DMS79 treated with DMSO at 0.1 percent for 48 hours (cell line): ENCODE results near the gene PTPN4.
A peak's percentile ranks its signal among the peaks of the same experiment; 100 is the strongest.
"Not testable (repeated sequence)": the region's sequence is repeated elsewhere in the genome, so short reads cannot be mapped to it uniquely, and the experiment has no call there.

Source experiments
- DNase-seq: peaks from one replicate; lab custom pipeline; 2025; lab: John Stamatoyannopoulos, UW

PTPN4 gene

DNA sequence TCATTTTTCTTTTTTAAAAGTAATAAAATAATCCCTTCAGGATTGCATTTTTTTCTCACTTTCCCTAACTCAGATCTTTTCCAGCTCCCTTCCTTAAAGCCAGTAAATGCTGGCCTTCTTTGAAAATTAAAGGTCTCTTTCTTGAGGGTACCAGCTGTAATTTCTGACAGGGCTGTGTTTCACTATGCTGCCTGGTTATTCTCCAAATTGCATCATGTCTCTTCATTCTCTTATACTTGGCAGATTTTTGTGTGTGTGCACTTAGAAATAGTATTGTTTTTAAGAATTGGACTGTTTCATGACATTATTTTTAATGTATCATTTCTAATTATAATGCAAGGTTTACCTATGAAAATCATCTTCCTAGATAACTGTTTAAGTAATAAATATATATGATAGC, 181.1 kb downstream of the PTPN4 start:
- no peak for DNase-seq

GRCh38 chr2:119941388-119941787, 181.7 kb downstream of the PTPN4 start:
- DNase-seq = no peak

DNA sequence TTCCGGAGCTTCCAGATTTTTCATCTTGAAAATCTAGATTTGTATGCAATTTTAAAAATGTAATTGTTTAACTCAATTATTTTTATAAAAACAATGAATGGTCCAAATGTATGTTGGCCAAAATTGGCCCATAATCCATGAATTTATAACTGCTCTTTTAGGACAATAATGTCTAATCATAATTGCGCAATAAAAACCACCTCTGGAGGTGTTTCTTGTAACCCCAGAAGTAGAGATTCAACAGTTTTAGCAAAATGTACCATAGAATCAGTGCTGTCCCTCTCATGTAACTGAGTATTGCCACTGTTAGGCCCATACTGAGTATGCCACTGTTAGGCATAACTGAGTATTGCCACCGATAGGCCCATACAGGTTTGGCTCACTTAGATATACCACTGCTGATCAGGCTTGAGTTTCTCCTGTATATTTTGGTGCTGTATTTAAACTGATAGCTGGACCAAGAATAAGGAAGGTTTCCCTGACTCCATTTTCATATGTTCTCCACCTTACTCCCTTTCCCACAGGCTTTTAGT, 182.3 kb downstream of the PTPN4 start:
- DNase-seq = no peak

- DNase-seq = no peak
These were observed 183.3 kb downstream of the PTPN4 start for GRCh38 chr2:119943058-119943457.

GRCh38 chr2:119947535-119947934, 187.8 kb downstream of the PTPN4 start:
- no peak for DNase-seq

GRCh38 chr2:119950966-119951365, 191.2 kb downstream of the PTPN4 start:
- DNase-seq = no peak

DNA sequence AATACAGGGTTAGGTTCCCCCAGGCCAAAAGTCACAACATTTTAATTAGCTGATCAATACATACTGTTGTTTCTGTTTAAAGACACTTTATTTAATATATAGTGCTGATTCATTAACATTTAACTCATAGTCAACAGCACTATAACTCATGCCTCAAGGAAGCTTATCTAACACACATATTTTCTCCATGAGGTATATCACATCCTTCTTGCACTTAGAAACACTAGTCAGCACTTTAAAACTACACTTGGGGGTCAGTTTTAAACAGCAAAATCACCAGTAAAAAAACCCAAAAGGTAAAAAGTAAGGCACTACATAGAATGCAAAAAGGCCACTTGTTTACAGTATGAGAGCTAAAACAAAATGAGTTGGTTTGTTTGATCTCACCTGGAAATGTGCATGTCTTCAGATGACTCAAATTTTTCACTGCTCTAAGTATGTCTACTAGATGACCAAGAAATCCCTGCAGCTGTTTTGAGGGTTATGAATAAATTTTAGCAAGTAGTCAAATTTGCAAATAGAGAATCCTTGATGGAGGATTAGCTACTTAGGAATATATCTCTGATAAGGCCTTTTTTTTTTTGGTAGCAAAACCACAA, 199.0 kb downstream of the PTPN4 start:
- DNase-seq = no peak

DNA sequence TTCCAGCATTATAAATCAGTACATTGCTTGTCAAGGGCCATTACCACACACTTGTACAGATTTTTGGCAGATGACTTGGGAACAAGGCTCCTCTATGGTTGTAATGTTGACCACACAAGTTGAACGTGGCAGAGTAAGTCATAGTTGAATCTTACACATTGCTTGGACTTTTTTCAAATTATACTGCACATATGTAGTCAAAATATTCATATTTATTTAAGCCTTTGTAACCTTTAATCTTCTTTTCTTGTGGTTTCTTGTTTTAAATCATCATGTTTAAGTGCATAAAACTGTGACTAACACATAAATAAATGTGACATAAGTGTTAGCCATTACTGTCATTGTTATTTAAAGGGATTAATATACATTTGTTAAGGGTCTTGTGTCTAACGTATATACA, 201.1 kb downstream of the PTPN4 start:
- DNase-seq = peak; percentile 22

DNA sequence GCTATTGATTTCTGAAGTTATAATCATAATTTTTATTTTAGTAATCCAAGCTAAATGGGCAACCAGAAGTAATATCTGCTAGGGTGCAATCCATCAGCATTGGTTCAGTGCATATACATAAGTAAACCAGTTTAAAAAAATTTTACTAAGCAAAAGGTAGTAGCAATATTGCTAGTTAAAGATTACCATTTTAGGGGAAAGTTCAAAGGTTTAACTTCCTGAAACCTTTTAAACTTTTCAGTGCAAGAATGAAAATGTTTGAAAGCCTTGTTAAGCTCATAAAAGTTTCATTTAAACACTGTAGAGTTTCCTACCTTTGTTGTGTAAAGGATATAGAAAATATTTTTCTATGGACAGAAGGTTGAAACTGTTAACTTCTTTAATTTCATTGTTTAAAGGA, 222.2 kb downstream of the PTPN4 start:
- no peak for DNase-seq

GRCh38 chr2:119982506-119982905, 222.8 kb downstream of the PTPN4 start:
- no peak for DNase-seq

DNA sequence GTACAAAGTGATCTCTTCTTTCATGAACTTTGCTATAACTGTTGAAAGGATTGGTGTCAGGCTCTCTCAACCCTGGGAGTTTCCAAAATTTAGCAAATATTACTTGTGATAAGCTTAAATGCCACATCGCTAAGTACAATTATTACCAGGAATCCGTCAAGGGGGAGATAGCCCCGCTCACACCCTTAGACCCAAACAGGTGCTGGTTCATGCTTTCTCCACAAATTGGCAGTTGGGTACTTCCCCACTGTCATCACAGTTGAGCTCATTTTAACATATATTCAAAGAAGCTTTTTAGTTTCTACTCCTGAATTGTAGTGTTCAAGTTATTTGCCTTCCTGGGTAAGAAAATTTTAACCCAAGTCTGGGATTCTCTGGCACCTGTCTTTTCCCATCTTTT, 223.4 kb downstream of the PTPN4 start:
- DNase-seq = no peak

- DNase-seq = no peak
These were observed 236.4 kb downstream of the PTPN4 start for GRCh38 chr2:119996148-119996547.

GRCh38 chr2:119996896-119997891, 237.5 kb downstream of the PTPN4 start:
- not testable (repeated sequence) for DNase-seq

- DNase-seq = no peak
These were observed 241.7 kb downstream of the PTPN4 start for GRCh38 chr2:120001471-120001870.

DNA sequence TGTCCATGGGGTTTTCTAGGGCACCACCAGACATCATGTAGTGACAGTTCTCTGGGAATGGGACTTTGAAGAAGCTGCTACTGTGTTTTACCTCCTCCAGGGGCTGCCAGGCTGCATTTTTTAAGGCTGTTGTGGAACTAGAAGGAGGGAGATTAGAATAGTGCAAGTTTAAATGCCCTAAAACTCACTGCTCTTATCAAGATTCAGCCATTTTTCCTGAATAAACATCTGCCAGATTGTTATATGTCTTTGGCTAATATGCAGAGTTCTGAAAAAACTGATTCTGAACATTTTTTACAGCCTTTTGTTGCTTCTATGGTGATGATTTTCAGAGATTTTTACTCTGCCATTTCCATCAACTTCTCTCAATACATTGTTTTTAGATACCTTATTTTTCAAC, 244.5 kb downstream of the PTPN4 start:
- DNase-seq = no peak

GRCh38 chr2:120005834-120006521, 246.3 kb downstream of the PTPN4 start:
- DNase-seq = no peak

DNA sequence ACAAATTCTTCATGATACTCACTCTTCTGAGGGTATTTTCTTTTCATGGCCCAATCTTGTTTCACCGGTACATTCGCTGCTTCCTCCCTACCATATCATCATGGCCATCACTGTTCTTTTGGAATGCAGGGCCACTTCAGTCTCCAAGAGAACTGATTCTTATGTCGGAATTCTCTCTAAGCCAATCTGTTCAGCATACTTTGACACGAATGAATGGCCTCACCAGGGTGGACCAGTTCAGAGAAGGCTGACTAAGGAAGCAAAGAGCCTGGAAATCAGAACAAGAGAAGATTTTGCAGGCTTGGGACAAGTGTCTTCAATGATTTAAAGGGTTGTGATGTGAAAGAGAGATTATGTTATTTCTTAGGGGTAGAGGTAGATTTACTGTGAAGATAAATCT, 248.1 kb downstream of the PTPN4 start:
- DNase-seq = no peak

- peak; percentile 70 for DNase-seq
These were observed 252.6 kb downstream of the PTPN4 start for GRCh38 chr2:120012363-120012762.

DNA sequence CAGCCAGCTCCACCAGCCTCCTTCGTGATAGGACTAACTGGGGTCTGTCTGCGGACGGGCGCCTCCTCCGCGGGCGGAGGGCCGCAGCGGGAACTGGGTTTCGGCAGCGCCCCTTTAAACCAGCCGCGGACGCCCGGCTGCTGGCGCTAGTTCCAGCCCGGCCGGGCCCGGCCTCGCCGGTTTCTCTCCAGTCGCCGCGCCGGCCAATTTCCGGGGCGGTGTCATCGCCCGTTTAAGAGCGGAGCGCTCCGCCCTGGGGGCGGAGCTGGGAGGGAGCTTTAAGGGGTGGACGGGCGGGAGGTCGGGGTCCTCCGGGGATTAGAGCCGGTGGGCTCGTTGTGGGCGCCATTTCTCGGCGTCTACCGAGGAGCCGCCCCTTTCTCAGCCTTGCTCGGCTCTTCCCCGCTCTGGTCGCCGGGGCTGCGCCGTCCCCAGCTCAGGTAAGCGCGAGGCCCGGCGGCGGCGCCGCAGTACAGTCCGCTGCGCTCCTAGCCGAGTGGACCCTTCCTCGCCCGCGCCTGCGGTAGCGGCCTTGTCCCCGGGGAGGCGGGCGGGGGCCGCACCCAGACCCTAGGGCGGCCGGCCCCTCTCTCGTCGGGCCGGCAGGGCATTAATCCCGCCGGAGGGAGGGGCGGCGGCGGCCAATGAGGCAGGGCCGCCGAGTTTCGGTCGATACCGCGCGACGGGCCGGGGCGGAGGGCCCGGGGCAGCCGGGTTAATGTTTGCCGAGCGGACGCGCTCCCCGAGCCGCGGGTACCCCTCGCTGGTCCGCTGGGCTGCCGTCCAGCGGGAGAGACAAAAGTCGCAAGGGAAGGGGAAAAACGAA, 253.3 kb downstream of the PTPN4 start, which contains the start of gene EPB41L5:
EPB41L5 (plus strand) TSS at position 307 of the 826 bp plus-strand sequence. CDS start 6,008 bp downstream, outside the sequence.
- peak; percentile 86 for DNase-seq

DNA sequence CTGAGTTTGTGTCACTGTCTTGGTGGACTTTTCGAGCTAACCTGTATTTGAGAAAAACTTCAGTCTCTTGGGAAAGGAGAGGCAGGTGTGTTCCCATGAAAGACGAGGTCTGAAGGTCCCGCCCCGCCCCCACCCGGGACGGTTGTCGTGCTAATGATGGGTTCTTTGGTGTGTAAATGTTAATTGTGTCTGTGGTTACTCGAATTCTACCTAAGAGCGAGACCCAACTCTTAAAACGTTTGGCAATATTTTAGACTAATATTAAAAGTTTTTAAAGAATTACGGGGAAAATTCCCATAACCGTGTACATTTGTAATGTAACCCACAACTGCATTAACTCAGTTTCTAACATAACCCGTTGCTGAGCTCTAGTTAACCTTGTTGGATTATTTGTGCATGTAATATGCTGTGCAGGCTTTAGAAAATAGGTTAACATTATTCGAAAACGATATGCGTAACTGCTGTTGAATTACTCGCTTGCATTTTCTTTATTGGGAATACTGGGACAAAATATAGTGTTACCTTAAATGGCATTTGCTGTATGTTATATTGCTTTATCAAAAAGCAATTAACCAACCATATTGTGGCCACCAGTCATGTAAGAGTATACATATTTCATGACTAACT, 254.0 kb downstream of the PTPN4 start:
- no peak for DNase-seq
